K562 (cell line): ENCODE results near the gene DCAF17. TPM values are rescaled to one million over a fixed set of nuclear protein-coding genes. Genes with fewer than 3 reads are reported as not detected.
A peak's percentile ranks its signal among the peaks of the same experiment; 100 is the strongest.

Experiments used
- ATAC-seq: fragments of 200-7000 bp; cut with Tn5 transposase; 3 replicates; pipeline ENCODE4 v1.9.1; 2020; ENCODE audit warnings: moderate library complexity
- BruUV-seq: library from RNA; stranded (reverse); fragments of 400-500 nt; replicated peaks from 2 replicates; lab custom pipeline; 2021; lab: Mats Ljungman, UMichigan
- CTCF ChIA-PET: fragments of 300-600 bp; formaldehyde crosslinking; extraction: SDS; loops from one replicate; lab custom pipeline; 2021; ENCODE audit warnings: low intra/inter-chr PET ratio; lab: Yijun Ruan, JAX
- POLR2A ChIA-PET: fragments of 300-600, 350-650 bp; sonication (Branson Sonifier 250); formaldehyde crosslinking; extraction: SDS; loops from one replicate; lab custom pipeline; 2021; ENCODE audit warnings: antibody characterized with exemption, inconsistent platforms; lab: Yijun Ruan, JAX
- DNase-seq, 4 experiments: peaks; one replicate each; pipeline versions ENCODE4 v3.0.0 to v3.0.0-alpha.2; 2011 to 2018; ENCODE audit warnings: low spot score in 3 of 4, mixed read lengths in 3 of 4; ENCODE audit errors: extremely low read depth in 1 of 4
- FAIRE-seq: peaks from 2 replicates; lab custom pipeline; 2011; peaks lifted over from hg19 to GRCh38; lab: Jason Lieb, UNC
- H2AFZ ChIP-seq: 2 replicates; pipeline ENCODE4 v1.6.0; 2011; ENCODE audit warnings: low read depth, low read length, control low read depth, inconsistent platforms
- H3K27ac ChIP-seq: fragments of 200-600 bp; 3 replicates; pipeline ENCODE4 v1.8.0; 2011; ENCODE audit warnings: low read depth, mild to moderate bottlenecking, control low read depth, inconsistent platforms, low read length, moderate library complexity, mixed read lengths; ENCODE audit errors: extremely low read depth
- H3K27me3 ChIP-seq, 2 experiments: fragments of 300-600 bp in 1 of 2; 2 replicates in 1 of 2; 3 replicates in 1 of 2; pipeline versions ENCODE4 v1.6.0 to v1.8.0; 2011; ENCODE audit warnings: inconsistent platforms in 2 of 2, low read length in 2 of 2, mild to moderate bottlenecking in 1 of 2, mixed read lengths in 1 of 2, moderate library complexity in 1 of 2; ENCODE audit not compliant: control insufficient read depth in 2 of 2, insufficient read depth in 2 of 2
- H3K36me3 ChIP-seq: fragments of 300-600 bp; 3 replicates; pipeline ENCODE4 v1.8.0; 2011; ENCODE audit warnings: mild to moderate bottlenecking, low read length, inconsistent platforms; ENCODE audit not compliant: control insufficient read depth, insufficient read depth
- H3K4me1 ChIP-seq, 2 experiments: fragments of 200-600 bp in 1 of 2; replicated peaks in 1 of 2; 2 replicates in 1 of 2; 3 replicates in 1 of 2; pipeline versions ENCODE4 v1.5.1 to v1.8.0; 2011; ENCODE audit warnings: inconsistent platforms in 2 of 2, low read length in 2 of 2, mild to moderate bottlenecking in 1 of 2, mixed read lengths in 1 of 2, moderate library complexity in 1 of 2; ENCODE audit not compliant: control insufficient read depth in 2 of 2, insufficient read depth in 2 of 2
- H3K4me2 ChIP-seq: 2 replicates; pipeline ENCODE4 v1.6.1; 2011; ENCODE audit warnings: low read length, control low read depth, inconsistent platforms, mixed read lengths; ENCODE audit not compliant: insufficient read depth
- H3K4me3 ChIP-seq: fragments of 200-600 bp; sonication (generic), shearing (Covaris generic); 2 replicates; pipeline ENCODE4 v1.5.1; 2016; ENCODE audit warnings: control low read depth, inconsistent platforms
- H3K79me2 ChIP-seq: fragments of 200-600 bp; 3 replicates; pipeline ENCODE4 v1.8.0; 2011; ENCODE audit warnings: low read length, inconsistent platforms; ENCODE audit not compliant: control insufficient read depth, insufficient read depth
- H3K9ac ChIP-seq, 2 experiments: 2 replicates each; pipeline versions ENCODE4 v1.6.0 to v1.6.1; 2011; ENCODE audit warnings: low read depth in 2 of 2, low read length in 2 of 2, control low read depth in 1 of 2, inconsistent platforms in 1 of 2, mild to moderate bottlenecking in 1 of 2, mixed read lengths in 1 of 2; ENCODE audit not compliant: insufficient read depth in 1 of 2
- H3K9me1 ChIP-seq: one replicate; pipeline ENCODE4 v1.6.0; 2011; ENCODE audit warnings: inconsistent platforms, mild to moderate bottlenecking, low read length, moderate library complexity; ENCODE audit not compliant: control insufficient read depth, insufficient read depth
- H3K9me3 ChIP-seq: replicated peaks from 2 replicates; pipeline ENCODE4 v1.5.1; 2011; ENCODE audit warnings: low read depth, low read length, inconsistent platforms; ENCODE audit not compliant: control insufficient read depth, insufficient read depth
- H4K20me1 ChIP-seq: replicated peaks from 2 replicates; pipeline ENCODE4 v1.6.1; 2011; ENCODE audit warnings: low read length, inconsistent platforms, mixed read lengths; ENCODE audit not compliant: control insufficient read depth, insufficient read depth
- CBFA2T3 ChIP-seq: fragments of 450-650 bp; IDR thresholded peaks from 2 replicates; pipeline ENCODE4 v1.6.1; 2017
- EP300 ChIP-seq: IDR thresholded peaks from 2 replicates; pipeline ENCODE4 v1.6.1; 2012; ENCODE audit warnings: low read length, improper control_type of control experiment
- FOXA3 ChIP-seq, 2 experiments: fragments of 450-650 bp in 1 of 2; sonication (generic) in 1 of 2; formaldehyde crosslinking; IDR thresholded peaks in 1 of 2; conservative IDR thresholded peaks in 1 of 2; 2 replicates each; pipeline versions ENCODE4 v1.4.0 to v1.8.0; 2020 to 2022; ENCODE audit warnings: mild to moderate bottlenecking in 2 of 2, missing genetic modification reagents in 1 of 2
- KDM1A ChIP-seq, 2 experiments: fragments of 450-650 bp; IDR thresholded peaks; 2 replicates each; pipeline ENCODE4 v1.6.1; 2016; ENCODE audit warnings: mild to moderate bottlenecking in 2 of 2
- NR2F6 ChIP-seq: fragments of 450-650 bp; formaldehyde crosslinking; IDR thresholded peaks from 2 replicates; pipeline ENCODE4 v1.4.0; 2020; ENCODE audit warnings: mild to moderate bottlenecking
- RAD21 ChIP-seq, 2 experiments: fragments of 250-450 bp in 1 of 2; fragments of 450-650 bp in 1 of 2; sonication (Bioruptor Pico) in 1 of 2; formaldehyde crosslinking in 1 of 2; IDR thresholded peaks in 1 of 2; conservative IDR thresholded peaks in 1 of 2; 2 replicates each; pipeline versions ENCODE4 v1.4.0 to v1.8.0; 2020 to 2022; ENCODE audit warnings: mild to moderate bottlenecking in 2 of 2, moderate library complexity in 1 of 2
- SRSF1 ChIP-seq: fragments of 200-400 bp; formaldehyde crosslinking; IDR thresholded peaks from 2 replicates; pipeline ENCODE4 v1.6.1; 2017; ENCODE audit warnings: mild to moderate bottlenecking, low read depth, low read length, moderate library complexity
- ZNF584 ChIP-seq: fragments of 200-800 bp; sonication (Bioruptor generic); IDR thresholded peaks from 2 replicates; pipeline ENCODE4 v1.6.1; 2016; ENCODE audit warnings: low read depth, mild to moderate bottlenecking, missing genetic modification characterization, missing compliant biosample characterization
- ZNF76 ChIP-seq: fragments of 250-450 bp; sonication (Bioruptor Pico); IDR thresholded peaks from 2 replicates; pipeline ENCODE4 v1.4.0; 2020; ENCODE audit warnings: mild to moderate bottlenecking, moderate library complexity, borderline replicate concordance
- WGBS: fragments of 100-300 bp; shearing (Covaris generic); methylation state at CpG from one replicate; pipeline ENCODE4 v1.1.6; 2016; ENCODE audit warnings: low coverage, mixed read lengths; ENCODE audit not compliant: insufficient coverage; ENCODE audit errors: missing lambda C conversion rate; 5-methylcytosine and 5-hydroxymethylcytosine counted together
- in situ Hi-C: fragments of 300-500 bp; cut with MboI; formaldehyde crosslinking; loops from 4 replicates; pipeline ENCODE4 v1.15.0; 2018; ENCODE audit warnings: inconsistent platforms, mixed read lengths
- intact Hi-C: fragments of 100-400 bp; cut with micrococcal nuclease; formaldehyde crosslinking; loops from 2 replicates; pipeline ENCODE4 v1.14.2; 2022
- polyA plus RNA-seq, 8 experiments: library from polyadenylated mRNA; depleted of rRNA in 4 of 8; stranded (reverse) in 5 of 8; unstranded in 3 of 8; fragments of >200 nt; fragmentation: Nextera tagmentation in 2 of 8; fragmentation: Illumina TruSeq in 1 of 8; extraction: Ambion mirVana in 2 of 8; extraction: Trizol in 1 of 8; gene quantifications; 2 replicates each; pipeline versions ENCODE4 v1.2.1 to v1.2.3, GENCODE V29; 2011 to 2014; ENCODE audit warnings: inconsistent platforms in 1 of 8, missing spikeins in 1 of 8
- total RNA-seq, 7 experiments: library from RNA; depleted of rRNA in 6 of 7; stranded (reverse); fragments of >200 nt in 6 of 7; fragmentation: Illumina TruSeq in 2 of 7; extraction: Trizol in 2 of 7; gene quantifications; 2 replicates each; pipeline versions ENCODE4 v1.2.1 to v1.2.3, GENCODE V29; 2011 to 2021; ENCODE audit warnings: low replicate concordance in 1 of 7
- TF ChIP-seq, protein P1 (sequence below): fragments of 250-450 bp; sonication (Bioruptor Pico); IDR thresholded peaks from 2 replicates; pipeline ENCODE4 v1.8.0; 2022; ENCODE audit warnings: moderate library complexity, mild to moderate bottlenecking, inconsistent platforms
- TF ChIP-seq, protein P2 (sequence below): IDR thresholded peaks from 2 replicates; pipeline ENCODE4 v1.6.1; 2012; ENCODE audit warnings: low read depth, low read length, improper control_type of control experiment, borderline replicate concordance
- TF ChIP-seq, protein P3 (sequence below): fragments of 250-450 bp; sonication (Bioruptor Pico); IDR thresholded peaks from 2 replicates; pipeline ENCODE4 v1.5.0; 2021
- TF ChIP-seq, protein P4 (sequence below): fragments of 250-450 bp; sonication (Bioruptor Pico); IDR thresholded peaks from 2 replicates; pipeline ENCODE4 v1.5.0; 2021

Gene DCAF17
- total and polyA plus RNA-seq, 9 of the 15 experiments (the other 6 are each of a cell fraction or from before 2014, with no cell fraction given), result 10.0 to 38.5 (median 27.1) TPM

DNA sequence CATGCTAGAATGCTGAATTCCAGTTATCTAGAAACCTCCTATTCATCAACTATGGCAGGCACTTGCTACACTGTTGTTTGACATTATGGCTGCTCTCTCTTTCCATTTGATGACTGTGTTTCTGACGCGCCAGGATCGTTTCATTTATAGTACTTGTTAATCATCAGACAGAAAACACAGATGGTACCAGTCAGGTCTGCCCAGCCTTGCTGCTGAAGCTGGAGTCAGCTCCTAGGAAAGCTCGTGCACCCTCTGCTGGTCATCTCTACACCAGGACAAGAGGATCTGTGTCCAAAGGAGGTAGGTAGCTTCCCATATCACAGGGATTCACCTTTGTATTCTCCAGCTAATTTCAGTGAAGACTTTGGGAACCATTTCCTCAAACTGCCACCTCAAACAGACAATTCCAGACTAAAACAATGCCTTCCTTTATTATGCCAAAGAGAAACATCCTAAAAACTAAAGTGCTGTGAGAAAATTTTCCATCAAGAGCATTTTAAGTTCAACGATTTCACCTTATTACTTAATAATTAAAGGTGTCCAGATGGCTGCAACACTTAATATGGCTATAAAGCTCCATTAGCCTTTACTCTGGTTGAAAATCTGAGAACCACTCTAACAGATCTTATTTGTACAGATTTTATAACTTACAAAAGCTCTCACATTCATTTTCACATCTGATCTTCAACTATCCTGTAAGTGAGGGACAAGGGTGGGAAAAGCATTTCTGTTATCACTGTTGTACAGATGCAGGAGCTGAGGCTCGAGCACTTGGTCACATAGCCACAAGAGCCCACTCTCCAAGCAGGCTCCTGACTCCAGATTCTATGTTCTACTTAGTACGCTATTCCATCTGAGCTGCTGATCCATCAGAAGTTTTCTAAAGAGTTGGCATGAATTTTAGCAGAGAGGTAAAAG is 17.8 kb upstream of the DCAF17 start:
- H3K9me1 ChIP-seq, result no peaks in the 10 kb centered on the region
- H3K36me3 ChIP-seq, result peaks cover 2% of the 10 kb centered on the region; the same call in 1 of the 3 replicates
- DNase-seq (peak; percentile 44 to 90 (median 64)), FAIRE-seq (peak; percentile 96), ATAC-seq (peak; percentile 99)
- H3K27ac ChIP-seq, result no peak overlapping the region
- in situ Hi-C loops, result loop anchor here (5.0 kb wide), 1 partner anchor 444 kb away; no protein-coding TSS in a partner anchor
- ChIA-PET CTCF (interaction anchor here (0.6 to 2.7 kb wide), 3 partner anchors 172 to 443 kb away, joined by 3 to 25 read pairs (median 3); partner anchors contain the start of gene TLK1), POLR2A (interaction anchor here (0.7 to 2.3 kb wide), 11 partner anchors 8 to 1463 kb away, joined by 3 to 15 read pairs (median 4); partner anchors contain the start of genes DCAF17 and METTL8)
- peak overlapping the region; percentile 13; the same call in 1 of the 2 replicates for H3K4me2 ChIP-seq
- H3K4me1 ChIP-seq, result peaks cover 0 to 16% of the 10 kb centered on the region in 2 experiments; a peak in 3 of 5 replicates
- no peak overlapping the region for H3K9ac ChIP-seq
- no peak overlapping the region for H3K4me3 ChIP-seq
- H2AFZ ChIP-seq, result 0 out of 2 replicates have a peak overlapping the region, but pooled peaks have one; percentile 40
- intact Hi-C loops, result loop anchor here (1.0 to 10.0 kb wide), 5 partner anchors 164 to 488 kb away; no protein-coding TSS in a partner anchor
- H3K27me3 ChIP-seq, result no peaks in the 10 kb centered on the region
- no peaks in the 10 kb centered on the region for H4K20me1 ChIP-seq
- BruUV-seq, result TSS peak; percentile 40
- H3K79me2 ChIP-seq, result peaks cover 33% of the 10 kb centered on the region
- no peaks in the 10 kb centered on the region for H3K9me3 ChIP-seq
- WGBS, result 21% methylated on average over 7 of the region's 7 CpGs
- no peak for TF ChIP-seq ZNF76 (CRISPR knock-in tag)
- peak; percentile 90 to 96 for TF ChIP-seq RAD21 (CRISPR knock-in tag; conservative IDR thresholded peaks at IDR 0.05 in 1 of 2, IDR thresholded peaks at IDR 0.05 in 1 of 2)
- TF ChIP-seq EP300, result 0 out of 2 replicates have a peak, but pooled peaks have one; percentile 17
- TF ChIP-seq NR2F6 (CRISPR knock-in tag), result no peak
- TF ChIP-seq KDM1A (IDR thresholded peaks at IDR 0.05), result 0 out of 4 replicates have a peak, but pooled peaks of 1 of the 2 experiments have one; percentile 37
- TF ChIP-seq, protein P1, sequence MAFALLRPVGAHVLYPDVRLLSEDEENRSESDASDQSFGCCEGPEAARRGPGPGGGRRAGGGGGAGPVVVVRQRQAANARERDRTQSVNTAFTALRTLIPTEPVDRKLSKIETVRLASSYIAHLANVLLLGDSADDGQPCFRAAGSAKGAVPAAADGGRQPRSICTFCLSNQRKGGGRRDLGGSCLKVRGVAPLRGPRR (CRISPR knock-in tag), result no peak
- peak; percentile 51; the same call in 1 of the 2 replicates for TF ChIP-seq CBFA2T3
- TF ChIP-seq FOXA3 (CRISPR knock-in tag; conservative IDR thresholded peaks at IDR 0.05 in 1 of 2, IDR thresholded peaks at IDR 0.05 in 1 of 2), result no peak
- TF ChIP-seq, protein P2, sequence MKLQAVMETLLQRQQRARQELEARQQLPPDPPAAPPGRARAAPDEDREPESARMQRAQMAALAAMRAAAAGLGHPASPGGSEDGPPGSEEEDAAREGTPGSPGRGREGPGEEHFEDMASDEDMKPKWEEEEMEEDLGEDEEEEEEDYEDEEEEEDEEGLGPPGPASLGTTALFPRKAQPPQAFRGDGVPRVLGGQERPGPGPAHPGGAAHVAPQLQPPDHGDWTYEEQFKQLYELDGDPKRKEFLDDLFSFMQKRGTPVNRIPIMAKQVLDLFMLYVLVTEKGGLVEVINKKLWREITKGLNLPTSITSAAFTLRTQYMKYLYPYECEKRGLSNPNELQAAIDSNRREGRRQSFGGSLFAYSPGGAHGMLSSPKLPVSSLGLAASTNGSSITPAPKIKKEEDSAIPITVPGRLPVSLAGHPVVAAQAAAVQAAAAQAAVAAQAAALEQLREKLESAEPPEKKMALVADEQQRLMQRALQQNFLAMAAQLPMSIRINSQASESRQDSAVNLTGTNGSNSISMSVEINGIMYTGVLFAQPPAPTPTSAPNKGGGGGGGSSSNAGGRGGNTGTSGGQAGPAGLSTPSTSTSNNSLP, result 0 out of 2 replicates have a peak, but pooled peaks have one; percentile 31
- TF ChIP-seq SRSF1, result no peak
- TF ChIP-seq, protein P3, sequence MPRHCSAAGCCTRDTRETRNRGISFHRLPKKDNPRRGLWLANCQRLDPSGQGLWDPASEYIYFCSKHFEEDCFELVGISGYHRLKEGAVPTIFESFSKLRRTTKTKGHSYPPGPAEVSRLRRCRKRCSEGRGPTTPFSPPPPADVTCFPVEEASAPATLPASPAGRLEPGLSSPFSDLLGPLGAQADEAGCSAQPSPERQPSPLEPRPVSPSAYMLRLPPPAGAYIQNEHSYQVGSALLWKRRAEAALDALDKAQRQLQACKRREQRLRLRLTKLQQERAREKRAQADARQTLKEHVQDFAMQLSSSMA, result no peak
- TF ChIP-seq, protein P4, sequence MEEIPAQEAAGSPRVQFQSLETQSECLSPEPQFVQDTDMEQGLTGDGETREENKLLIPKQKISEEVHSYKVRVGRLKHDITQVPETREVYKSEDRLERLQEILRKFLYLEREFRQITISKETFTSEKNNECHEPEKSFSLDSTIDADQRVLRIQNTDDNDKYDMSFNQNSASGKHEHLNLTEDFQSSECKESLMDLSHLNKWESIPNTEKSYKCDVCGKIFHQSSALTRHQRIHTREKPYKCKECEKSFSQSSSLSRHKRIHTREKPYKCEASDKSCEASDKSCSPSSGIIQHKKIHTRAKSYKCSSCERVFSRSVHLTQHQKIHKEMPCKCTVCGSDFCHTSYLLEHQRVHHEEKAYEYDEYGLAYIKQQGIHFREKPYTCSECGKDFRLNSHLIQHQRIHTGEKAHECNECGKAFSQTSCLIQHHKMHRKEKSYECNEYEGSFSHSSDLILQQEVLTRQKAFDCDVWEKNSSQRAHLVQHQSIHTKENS (CRISPR knock-in tag), result no peak
- TF ChIP-seq ZNF584 (CRISPR knock-in tag), result 0 out of 2 replicates have a peak, but pooled peaks have one; percentile 24
